Measurements from ENCODE around the gene TCEA2.
A peak's percentile ranks its signal among the peaks of the same experiment; 100 is the strongest.

The TCEA2 gene

DNA sequence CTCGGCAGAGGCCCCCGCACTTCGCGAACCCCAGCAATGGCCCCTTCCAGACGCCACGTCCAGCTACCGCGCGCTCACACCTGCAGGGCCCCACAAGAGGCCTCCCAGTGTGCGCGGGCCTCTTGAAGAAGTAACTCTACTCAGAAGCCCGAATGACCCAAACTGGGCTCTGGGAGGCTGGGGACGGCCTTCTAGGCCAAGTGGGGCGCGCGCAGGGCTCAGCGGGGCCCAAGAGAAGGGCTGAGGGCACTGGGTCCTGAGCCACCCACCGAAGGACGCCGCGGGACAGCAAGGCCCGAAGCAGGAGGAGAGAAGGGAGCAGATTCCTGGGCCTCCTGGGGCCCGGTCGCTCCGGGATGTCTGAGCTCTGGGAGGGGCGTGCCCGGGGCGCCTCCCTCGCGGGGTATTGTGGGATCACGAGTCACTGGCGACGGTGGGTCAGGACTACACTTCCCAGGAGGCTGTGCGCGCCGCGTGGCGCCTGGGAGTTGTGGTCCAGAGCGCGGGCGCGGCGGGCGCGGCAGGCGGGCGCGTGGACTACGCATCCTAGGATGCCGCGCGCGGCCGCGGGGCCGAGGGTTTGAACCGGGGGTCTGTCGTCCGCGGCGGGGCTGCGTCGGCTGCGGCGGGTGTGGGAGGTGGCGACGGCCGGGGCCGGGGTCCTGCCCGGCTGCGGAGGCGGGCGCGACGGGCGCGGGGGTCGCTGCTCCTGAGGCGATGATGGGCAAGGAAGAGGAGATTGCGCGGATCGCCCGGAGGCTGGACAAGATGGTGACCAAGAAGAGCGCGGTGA lies at the start of gene TCEA2:
TSS of gene TCEA2 (plus strand) at position 603 of the 793 bp plus-strand sequence. CDS start at position 718, 115 bp downstream.
- peak; percentile 87 to 95 for DNase-seq (ENCODE audit: low read depth in 2 of 2)

DNA sequence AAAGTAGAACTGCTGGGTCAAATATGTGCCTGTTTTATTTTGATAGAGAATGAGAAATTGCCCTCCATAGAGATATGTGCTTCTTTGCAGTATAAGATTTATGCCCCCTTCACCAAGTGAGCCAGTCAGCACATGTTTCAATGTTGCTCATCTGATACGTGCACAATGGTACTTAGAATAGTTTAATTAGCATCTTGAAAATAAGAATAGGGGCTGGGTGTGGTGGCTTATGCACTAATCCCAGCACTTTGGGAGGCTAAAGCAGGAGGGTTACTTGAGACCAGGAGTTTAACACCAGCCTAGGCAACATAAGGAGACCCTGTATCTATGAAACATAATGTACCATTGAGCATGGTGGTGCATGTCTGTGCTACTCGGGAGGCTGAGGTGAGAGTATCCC lies 47.4 kb upstream of the TCEA2 start:
- no peak for DNase-seq (ENCODE audit: low read depth in 2 of 2)

DNA sequence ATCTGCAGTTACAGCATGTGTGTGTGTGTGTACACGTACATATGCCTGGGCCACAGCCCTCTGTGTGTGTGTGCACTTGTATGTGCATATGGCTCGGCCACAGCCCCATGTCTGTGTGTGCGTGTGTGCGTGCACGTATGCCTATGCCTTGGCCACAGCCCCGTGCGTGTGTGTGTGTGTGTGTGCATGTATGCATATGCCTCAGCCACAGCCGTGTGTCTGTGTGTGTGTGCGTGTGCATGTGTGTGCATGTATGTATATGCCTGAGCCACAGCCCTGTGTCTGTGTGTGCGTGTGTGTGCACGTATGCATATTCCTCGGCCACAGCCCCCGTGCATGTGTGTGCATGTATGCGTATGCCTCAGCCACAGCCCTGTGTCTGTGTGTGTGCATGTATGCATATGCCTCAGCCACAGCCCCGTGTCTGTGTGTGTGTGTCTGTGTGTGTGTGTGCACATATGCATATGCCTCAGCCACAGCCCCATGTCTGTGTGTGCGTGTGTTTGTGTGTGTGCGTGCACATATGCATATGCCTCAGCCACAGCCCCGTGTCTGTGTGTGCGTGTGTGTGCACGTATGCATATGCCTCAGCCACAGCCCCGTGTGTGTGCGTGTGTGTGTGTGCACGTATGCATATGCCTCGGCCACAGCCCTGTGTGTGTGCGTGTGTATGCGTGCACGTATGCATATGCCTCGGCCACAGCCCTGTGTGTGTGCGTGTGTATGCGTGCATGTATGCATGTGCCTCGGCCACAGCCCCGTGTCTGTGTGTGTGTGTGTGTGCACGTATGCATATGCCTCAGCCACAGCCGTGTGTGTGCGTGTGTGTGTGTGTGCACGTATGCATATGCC lies 41.6 kb upstream of the TCEA2 start:
- no peak for DNase-seq (ENCODE audit: low read depth in 2 of 2)

DNA sequence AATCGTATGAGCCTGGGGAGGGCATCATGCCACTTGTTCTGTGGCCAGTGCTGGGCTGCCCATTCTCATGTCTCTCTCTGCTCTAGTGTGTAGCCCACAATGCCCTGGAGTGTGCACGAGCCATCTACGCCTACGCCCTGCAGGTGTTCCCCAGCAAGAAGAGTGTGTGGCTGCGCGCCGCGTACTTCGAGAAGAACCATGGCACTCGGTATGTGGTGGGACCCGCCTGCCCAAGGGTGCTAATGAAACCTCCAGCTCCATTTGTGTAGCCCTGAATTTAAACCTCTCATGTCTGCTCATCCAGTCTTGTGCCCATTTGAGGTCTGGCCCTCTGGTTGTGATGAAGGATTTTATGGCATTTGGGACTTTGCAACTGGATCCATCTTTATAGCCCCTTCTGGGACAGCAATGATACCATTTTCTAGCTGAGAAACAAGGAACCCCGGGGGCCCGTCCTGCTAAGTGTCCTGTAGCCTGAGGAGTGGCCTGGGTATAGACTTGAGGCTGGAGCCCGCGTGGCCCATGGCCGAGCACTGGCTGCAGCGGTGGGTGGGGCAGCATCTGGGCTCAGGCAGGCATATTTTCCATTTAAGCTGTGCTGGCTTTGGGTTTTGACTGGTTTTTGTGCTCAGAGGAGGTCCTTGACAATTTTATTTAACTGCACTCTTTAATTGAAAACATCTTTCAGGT lies 40.2 kb upstream of the TCEA2 start:
- no peak for DNase-seq (ENCODE audit: low read depth in 2 of 2)

DNA sequence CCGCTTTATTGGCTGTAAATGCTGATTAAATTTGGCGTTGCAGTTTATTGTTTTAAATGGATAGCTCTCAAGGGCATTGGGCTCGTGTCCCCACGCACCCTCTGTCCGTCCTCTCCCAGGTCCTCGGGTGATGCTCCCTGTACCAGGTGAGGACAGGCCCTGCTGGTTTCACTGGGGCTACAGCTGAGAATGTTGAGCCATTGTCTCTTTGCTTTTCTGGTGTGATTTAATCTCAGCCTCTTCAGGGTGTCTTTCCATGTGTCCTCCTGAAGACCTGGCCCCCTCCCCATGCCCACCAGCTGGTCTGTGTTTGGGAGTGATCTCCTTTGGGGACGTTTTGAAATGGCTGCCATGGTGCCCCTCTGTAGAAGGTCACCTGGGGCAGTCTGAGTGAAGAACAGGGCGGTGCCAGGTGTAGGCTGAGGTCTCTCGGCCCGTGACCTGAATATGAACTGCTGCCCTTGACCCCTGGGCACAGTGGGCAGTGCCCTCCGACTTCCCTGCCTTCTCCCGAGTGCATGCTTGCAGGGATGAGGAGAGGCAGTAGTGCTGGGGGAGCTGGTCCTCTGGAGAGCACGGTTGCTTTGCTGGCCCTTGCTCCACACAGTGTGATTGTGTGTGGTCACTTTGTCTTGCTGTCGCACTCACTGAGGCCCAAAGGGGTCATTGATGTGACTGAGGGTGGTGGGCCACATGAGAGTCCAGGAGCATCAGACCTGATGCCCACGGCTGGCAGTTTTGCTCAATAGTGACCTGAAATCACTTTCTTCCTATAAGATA lies 39.4 kb upstream of the TCEA2 start:
- DNase-seq (ENCODE audit: low read depth in 2 of 2), result no peak

DNA sequence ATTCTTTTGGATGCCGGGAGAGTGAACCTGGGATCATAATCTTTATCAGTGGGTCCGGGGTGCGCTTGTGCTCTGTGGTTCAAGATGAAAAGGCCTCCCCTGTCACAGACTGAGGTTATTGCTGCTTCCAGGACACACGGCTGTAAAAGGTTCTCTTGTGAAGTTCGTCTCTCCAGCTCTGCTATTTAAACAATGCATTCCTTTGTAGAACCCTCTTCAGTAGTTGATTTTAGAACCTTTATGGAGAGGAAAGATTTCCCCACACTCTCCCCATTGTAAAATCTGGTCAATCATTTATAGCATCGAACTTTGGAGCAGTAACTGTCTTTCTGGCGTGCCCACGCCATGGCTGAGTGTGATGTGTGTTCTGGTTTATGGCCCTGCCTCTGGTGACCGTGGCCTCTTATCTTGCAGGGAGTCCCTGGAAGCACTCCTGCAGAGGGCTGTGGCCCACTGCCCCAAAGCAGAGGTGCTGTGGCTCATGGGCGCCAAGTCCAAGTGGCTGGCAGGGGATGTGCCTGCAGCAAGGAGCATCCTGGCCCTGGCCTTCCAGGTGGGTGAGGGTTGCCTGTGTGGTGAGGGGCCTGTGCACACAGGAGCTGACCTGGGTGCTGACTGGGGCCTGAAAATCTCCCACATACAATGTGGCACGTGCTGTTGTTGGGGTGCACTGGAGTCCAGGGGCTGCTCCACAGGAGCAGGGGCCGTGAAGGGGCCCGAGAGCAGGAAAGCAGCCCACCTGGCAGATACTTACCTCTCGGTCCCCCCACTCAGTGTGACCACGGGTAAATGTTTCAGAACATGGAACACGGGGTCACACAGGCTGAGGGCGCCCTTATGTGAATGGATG lies 38.6 kb upstream of the TCEA2 start:
- no peak for DNase-seq (ENCODE audit: low read depth in 2 of 2)

DNA sequence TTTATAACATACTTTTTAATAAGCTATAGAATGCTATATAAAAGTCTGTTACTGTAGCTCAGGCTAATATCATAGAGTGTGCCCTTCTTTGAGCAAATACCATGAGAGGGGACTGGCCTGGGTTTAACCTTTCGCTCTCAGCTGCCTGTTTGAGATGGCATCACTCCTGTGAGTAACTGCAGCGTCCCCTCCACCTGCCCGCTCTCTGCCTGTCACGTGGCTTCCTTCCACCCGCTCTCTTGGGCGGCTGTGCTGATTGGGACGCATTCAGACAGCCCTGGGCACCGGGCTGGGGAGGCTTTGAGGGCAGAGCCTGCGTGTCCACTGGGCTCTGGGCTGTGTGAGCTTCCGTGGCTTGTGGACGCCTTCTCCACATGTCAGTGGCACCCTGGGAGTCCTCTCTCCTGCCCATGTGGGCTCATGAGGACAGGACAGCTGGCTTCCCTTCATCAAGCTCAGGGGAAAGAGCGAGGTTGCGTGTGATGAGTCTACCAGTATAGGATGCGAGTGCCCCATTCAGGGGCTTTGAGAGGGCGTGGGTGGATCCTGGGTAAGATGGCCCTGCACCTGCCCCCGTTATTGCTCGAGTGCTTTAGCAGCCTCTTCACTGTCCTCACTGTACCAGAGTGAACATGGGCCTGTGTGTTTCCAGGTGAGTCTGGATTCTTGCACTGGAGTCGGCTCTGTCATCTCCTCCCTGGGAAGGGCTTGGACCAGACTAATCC lies 37.7 kb upstream of the TCEA2 start:
- no peak for DNase-seq (ENCODE audit: low read depth in 2 of 2)

DNA sequence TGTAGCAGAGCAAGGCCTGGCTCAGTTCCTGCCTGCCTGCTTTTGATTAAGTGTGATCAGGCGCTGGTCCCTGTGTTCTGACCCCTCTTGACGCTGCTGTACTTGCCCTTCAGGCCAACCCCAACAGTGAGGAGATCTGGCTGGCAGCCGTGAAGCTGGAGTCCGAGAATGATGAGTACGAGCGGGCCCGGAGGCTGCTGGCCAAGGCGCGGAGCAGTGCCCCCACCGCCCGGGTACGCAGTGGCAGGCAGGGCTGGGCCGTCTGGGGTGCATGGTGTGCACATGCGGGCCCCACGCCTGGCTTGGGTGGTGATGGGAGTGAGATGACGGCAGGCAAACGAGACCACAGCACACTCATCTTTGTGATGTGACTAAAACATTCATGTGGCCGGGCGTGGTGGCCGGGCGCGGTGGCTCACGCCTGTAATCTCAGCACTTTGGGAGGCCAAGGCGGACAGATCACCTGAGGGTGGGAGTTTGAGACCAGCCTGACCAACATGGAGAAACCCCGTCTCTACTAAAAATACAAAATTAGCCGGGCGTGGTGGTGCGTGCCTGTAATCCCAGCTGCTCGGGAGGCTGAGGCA lies 37.1 kb upstream of the TCEA2 start:
- DNase-seq (ENCODE audit: low read depth in 2 of 2), result no peak

DNA sequence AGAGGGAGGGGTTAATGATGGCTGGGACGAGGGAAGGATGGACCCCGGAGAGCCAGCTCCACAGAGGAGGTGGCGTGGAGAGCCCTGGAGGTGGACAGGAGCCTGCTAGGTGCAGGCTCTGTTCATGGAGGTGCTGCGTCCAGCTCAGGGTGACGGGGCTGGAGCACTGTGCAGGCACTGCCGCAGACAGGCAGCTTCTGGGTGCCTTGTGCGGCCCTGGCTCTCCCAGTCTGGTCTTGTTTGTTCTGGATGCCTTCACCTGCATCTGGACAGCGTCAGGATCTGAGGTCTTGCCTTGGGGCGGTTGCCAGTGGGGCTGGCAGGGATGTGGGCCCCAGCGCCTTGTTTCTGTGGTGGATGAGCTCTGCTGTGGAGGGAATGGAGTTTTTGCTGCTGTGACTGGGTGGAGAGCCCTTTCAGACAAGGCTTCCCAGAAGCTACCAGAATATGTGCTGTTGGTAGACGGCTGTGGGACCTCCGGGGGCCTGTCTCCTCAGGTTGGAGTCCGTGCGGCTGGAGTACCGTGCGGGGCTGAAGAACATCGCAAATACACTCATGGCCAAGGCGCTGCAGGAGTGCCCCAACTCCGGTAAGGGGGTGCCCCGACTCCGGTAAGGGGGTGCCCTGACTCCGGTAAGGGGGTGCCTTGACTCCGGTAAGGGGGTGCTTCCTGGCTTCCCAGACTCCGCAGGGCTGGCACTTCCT lies 34.9 kb upstream of the TCEA2 start:
- no peak for DNase-seq (ENCODE audit: low read depth in 2 of 2)

DNA sequence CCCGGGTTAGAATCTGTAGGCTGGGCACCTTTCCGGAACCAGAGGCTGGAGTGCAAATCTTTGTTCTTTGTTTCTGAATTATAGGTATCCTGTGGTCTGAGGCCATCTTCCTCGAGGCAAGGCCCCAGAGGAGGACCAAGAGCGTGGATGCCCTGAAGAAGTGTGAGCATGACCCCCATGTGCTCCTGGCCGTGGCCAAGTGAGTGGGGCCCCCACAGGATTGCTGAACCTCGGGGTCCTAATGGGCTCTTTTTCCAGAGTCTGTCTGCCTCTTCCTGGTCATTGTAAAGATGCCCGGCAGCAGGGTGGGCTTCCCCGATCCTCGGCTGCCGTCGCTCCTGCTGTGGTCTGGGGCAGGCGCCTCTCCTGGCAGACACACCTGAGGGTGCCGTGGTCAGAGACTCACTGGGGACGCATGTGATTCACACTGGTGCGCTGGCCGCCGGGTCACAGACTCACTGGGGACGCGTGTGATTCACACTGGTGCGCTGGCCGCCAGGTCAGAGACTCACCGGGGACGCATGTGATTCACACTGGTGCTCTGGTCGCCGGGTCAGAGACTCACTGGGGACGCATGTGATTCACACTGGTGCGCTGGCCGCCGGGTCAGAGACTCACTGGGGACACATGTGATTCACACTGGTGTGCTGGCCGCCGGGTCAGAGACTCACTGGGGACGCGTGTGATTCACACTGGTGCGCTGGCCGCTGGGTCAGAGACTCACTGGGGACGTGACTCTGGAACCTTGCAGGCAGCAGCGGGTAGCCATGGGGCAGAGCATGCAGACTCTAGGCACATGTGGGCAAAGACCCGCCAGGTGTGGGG lies 33.5 kb upstream of the TCEA2 start:
- DNase-seq (ENCODE audit: low read depth in 2 of 2), result no peak

DNA sequence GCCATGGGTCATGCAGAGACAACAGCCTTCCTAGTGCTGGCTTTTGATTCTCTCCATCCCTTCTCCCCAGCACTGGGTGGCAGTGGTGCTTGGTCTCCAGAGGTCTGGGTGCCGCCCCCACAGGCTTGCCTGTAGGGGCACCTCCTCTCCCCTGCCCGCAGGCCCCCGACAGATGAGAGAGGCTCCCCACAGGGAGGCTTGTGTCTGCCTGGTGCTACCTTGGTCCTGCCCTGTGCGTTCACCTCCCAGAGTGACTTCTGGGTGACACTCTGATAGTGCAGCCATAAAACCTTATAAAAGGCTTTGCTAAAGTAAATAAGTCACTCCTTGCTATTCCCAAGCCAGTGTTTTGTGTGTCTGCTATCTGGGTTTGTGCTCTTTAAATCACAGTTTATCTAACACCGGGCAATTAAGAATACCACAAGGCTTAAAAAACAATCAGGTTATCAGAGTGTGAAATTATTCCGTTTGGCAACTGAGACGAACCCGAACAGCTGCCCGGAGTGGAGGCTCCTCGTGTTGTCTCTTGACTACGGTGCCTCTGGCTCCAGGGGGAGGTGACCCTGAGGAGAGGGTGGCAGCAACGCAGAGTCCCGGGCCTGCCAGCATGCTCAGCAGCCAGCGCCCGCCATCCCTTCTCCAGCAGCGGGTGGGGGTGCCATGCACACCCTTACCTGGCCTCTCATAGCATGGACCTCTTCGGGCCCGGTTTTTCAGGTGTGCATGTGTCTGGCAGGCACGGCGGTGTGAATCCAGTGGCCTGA lies 32.4 kb upstream of the TCEA2 start:
- no peak for DNase-seq (ENCODE audit: low read depth in 2 of 2)

DNA sequence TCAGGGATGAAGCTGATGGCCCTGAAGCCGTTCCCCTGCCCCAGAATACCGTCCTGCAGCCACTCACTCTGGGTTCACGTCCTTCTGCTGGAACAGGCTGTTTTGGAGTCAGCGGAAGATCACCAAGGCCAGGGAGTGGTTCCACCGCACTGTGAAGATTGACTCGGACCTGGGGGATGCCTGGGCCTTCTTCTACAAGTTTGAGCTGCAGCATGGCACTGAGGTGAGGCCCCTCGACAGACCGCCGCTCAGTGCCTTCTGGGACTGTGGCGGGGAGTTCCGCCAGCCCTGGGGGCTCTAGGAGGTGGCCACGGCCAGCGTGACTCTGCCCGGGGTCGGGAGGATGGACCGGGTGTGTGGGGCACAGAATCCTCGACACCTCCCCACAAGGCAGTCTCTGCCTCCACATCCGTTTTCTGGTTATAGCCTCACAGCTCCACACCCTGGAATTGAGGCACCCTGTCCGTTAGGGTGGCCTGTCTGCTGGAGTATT lies 31.1 kb upstream of the TCEA2 start:
- DNase-seq (ENCODE audit: low read depth in 2 of 2), result no peak

DNA sequence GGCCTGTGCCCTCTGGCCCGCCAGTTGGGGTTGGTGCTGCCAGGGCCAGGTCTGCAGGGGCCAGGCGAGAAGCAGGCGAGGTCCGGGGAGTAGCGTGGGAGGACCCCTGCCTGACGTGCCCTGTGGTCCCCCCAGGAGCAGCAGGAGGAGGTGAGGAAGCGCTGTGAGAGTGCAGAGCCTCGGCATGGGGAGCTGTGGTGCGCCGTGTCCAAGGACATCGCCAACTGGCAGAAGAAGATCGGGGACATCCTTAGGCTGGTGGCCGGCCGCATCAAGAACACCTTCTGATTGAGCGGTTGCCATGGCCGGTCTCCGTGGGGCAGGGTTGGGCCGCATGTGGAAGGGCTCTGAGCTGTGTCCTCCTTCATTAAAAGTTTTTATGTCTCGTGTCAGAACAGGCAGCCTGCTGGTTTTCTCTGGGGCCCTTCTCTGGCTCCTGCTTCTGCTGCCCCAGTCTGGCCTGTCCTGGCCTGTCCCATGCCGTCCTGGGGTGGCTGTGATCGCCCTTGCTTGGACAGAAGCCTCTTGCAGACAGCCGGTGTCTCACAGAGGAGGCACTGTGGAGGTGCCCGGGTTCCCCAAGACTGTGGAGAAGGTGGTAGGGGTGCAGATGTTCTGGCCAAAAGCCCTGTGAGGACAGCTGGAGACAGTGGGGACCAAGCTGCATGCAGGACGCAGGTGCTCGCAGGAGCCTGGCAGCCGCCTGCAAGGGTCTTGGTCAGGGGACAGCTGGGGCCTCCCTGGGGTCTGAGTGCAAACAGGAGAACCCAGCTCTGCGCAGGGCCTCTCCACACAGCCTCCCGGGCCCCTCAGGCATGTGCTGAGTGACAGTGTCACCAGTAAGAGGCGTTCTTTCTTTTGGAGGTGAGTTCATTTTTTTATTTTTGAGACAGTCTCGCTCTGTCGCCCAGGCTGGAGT lies 30.0 kb upstream of the TCEA2 start:
- DNase-seq (ENCODE audit: low read depth in 2 of 2), result no peak

DNA sequence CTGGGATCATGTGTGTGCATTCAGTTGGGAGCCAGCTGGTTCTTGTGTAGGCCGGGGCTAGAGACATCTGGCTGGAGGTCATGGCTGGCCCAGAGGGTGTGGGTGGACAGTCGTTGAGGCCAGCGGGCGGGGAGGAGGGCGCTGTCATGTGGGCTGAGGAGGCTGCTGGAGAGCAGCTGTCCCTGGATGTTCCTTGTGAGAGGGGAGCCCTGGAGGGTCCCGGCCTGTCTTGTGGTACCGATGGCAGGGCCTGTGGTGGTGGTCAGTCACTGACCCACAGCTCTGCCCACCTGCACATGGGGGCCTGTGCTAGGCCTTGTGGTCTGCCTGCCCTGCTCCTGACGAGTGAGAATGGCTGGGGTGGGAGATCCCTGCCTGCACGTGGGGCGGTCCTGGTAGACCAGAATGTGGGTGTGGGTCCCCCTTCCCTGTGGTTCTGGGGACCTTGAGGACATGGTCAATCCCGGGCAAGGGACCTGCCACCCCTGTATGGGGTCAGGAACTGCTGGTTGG lies 29.0 kb upstream of the TCEA2 start:
- no peak for DNase-seq (ENCODE audit: low read depth in 2 of 2)

DNA sequence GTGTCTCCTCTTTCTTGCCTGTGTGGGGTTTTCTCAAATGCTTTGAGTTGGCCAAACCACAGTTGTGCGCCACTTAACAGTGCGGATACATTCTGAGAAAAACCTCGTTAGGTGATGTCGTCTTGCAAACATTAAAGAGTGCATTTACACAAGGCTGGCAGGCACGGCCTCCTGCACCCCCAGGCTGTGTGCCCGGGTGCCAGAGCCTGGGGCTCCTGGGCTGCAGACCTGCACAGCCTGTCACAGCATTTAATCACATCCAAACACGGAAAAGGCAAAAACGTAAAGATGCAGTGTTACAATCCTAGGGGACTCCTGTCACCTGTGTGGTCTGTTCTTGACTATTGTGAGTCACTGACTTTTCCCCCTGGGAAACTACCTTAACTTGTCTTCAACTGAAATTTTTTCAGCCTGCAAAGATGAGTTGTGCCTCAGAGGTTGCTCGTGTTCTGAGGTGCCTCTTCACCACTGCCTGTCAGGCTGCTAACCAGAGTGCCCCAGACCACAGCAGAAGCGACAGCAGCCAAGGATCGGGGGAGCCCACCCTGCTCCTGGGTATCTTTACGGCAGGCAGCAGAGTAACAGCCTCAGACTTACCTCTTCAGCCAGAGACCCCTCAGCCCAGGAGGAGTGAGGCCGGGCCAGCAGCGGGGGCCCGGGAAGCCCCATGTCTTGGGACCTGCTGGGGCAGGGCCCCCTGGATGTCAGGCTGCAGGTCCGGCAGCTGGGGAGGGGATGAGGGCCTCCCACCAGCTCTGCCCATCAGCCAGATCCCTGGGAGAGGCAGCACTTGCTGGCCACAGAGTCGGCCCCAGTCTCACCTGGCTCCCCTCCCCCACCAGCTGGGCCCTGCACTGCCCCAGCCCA lies 27.7 kb upstream of the TCEA2 start:
- DNase-seq (ENCODE audit: low read depth in 2 of 2), result no peak

Measured in stimulated activated CD4-positive, alpha-beta T cell treated with anti-CD3 and anti-CD28 coated beads, Interleukin-15, amount 100 ng/mL, for 48 hours (primary cell).